IPS DF 6.9 (cell line): ENCODE measurements around the gene ANTXR1.

Experiments
- DNase-seq: peaks from one replicate; pipeline ENCODE4 v3.0.0-alpha.2; 2013; ENCODE audit warnings: low read depth, low spot score
- H3K27ac ChIP-seq: one replicate; pipeline ENCODE4 v1.5.1; 2013; ENCODE audit warnings: low read length, control low read depth
- H3K27me3 ChIP-seq: 2 replicates; pipeline ENCODE4 v1.6.1; 2013; ENCODE audit warnings: mild to moderate bottlenecking, low read length; ENCODE audit not compliant: control insufficient read depth, insufficient read depth
- H3K36me3 ChIP-seq: 2 replicates; pipeline ENCODE4 v1.6.1; 2013; ENCODE audit warnings: low read length; ENCODE audit not compliant: control insufficient read depth, insufficient read depth
- H3K4me1 ChIP-seq: 2 replicates; pipeline ENCODE4 v1.6.1; 2013; ENCODE audit warnings: low read length; ENCODE audit not compliant: control insufficient read depth, insufficient read depth
- H3K4me3 ChIP-seq: 2 replicates; pipeline ENCODE4 v1.5.1; 2013; ENCODE audit warnings: mild to moderate bottlenecking, low read length
- H3K9me3 ChIP-seq: 2 replicates; pipeline ENCODE4 v1.6.1; 2013; ENCODE audit warnings: low read length, inconsistent platforms; ENCODE audit not compliant: control insufficient read depth, insufficient read depth
- WGBS: extraction: QIAGEN DNeasy Blood & Tissue Kit; methylation state at CpG from one replicate; pipeline ENCODE4 v1.1.7; 2013; ENCODE audit warnings: mixed read lengths, missing lambda C conversion rate; ENCODE audit not compliant: insufficient read length, insufficient coverage; 5-methylcytosine and 5-hydroxymethylcytosine counted together

The ANTXR1 gene

DNA sequence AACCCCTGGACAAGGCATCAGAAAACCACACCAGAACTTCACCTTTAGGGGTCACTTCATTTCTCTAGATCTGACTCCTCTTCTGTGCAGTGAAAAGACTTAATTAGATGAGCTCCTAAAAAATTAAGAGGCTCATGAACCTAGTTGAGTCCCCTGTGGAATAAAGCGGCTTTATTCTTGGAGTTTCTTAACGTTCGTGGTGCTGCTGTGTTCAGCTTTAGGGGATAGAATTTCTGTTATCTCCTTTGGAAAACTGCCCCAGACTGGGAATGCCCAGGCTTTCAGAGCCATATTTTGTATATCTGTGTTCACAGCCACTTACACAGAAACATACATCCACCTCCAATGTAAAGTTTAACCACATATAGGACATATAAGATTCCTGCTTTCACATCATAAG, 165.8 kb downstream of the ANTXR1 start:
- H3K4me3 ChIP-seq = no peak overlapping the region
- DNase-seq = no peak
- no peaks in the 10 kb centered on the region for H3K27me3 ChIP-seq
- no CpG with 5 or more reads among the region's 3 CpGs for WGBS
- peaks cover 8% of the 10 kb centered on the region; the same call in 1 of the 2 replicates for H3K4me1 ChIP-seq
- no peak overlapping the region for H3K27ac ChIP-seq
- no peaks in the 10 kb centered on the region for H3K36me3 ChIP-seq
- H3K9me3 ChIP-seq = no peaks in the 10 kb centered on the region

DNA sequence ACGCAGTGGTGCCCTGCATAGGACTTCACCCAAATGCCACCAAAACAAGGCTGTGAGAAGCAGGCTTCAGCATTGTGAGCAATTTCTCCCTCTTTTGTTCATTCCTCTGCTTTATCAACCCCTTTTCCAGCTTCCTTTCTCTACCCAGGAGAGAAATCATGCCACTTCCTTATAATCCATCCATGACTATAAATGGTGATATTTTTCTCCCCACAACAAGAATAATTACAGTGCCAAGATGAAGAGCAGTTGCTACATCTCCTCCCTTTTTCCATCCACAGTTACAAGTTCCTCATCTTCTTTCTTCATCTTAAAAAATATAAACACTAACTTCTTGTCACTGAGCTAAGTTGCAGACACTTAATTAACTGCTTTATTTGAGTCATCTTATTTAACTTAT, 167.2 kb downstream of the ANTXR1 start:
- H3K27ac ChIP-seq = no peak overlapping the region
- no peak overlapping the region for H3K4me3 ChIP-seq
- DNase-seq = no peak
- peaks cover 8% of the 10 kb centered on the region; the same call in 1 of the 2 replicates for H3K4me1 ChIP-seq
- no peaks in the 10 kb centered on the region for H3K27me3 ChIP-seq
- H3K9me3 ChIP-seq = no peaks in the 10 kb centered on the region
- no CpG with 5 or more reads among the region's 1 CpG for WGBS
- H3K36me3 ChIP-seq = no peaks in the 10 kb centered on the region

DNA sequence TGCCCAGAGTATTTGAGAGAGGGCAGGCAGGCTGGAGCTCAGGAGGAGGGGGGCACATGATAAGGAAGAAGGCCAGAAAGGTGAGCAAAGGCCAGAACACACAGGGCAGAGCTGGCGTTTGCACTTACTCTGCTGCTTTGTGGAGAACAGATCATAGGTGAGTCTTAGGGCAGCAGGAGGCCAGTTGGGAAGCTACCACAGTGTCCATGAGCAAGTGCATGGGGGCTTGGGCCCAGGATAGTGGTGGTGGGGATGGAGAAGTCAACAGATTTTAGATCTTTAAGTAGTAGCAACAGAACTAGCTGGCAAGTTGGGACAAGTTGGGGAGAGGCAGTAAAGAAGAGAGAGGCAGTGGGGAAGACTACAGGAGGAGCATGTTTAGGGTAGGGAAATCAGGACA, 168.0 kb downstream of the ANTXR1 start:
- H3K36me3 ChIP-seq = no peaks in the 10 kb centered on the region
- no peak for DNase-seq
- no peak overlapping the region for H3K27ac ChIP-seq
- no peaks in the 10 kb centered on the region for H3K9me3 ChIP-seq
- WGBS = no CpG with 5 or more reads among the region's 1 CpG
- H3K4me1 ChIP-seq = peaks cover 8% of the 10 kb centered on the region; the same call in 1 of the 2 replicates
- H3K4me3 ChIP-seq = no peak overlapping the region
- H3K27me3 ChIP-seq = no peaks in the 10 kb centered on the region

DNA sequence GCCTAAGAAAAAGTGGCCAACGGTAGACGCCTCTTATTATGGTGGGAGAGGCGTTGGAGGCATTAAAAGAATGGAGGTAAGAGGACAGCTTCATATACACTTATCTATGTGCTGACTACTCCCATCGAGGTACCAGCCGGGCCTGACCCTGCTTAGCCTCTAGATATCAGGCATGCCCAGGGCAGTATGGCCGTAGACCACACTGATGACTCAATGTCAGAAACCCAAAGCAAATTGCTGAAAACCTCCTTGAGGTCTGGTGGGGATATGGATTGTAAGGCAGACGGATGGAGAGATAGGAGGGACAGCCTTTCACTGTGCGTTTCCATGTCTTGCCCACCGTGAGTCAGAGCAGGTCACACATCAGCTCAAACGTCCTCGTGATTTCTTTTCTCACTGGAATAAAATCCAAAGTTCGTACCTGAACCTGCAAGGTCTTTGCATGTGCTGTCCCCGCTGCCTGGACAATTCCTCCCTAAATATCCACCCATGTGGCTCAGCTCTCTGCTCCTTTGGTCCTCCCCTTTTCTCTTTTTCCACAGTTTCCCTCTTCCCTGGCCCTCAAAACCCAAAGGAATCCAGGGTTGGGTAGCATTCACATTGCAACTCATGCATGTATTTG, 168.9 kb downstream of the ANTXR1 start:
- Histone ChIP-seq H3K36me3 (no peaks in the 10 kb centered on the region), H3K27me3 (no peaks in the 10 kb centered on the region), H3K4me1 (peaks cover 7% of the 10 kb centered on the region; the same call in 1 of the 2 replicates), H3K9me3 (no peaks in the 10 kb centered on the region), H3K4me3 (no peak overlapping the region), H3K27ac (no peak overlapping the region)
- no CpG with 5 or more reads among the region's 13 CpGs for WGBS
- DNase-seq = no peak

DNA sequence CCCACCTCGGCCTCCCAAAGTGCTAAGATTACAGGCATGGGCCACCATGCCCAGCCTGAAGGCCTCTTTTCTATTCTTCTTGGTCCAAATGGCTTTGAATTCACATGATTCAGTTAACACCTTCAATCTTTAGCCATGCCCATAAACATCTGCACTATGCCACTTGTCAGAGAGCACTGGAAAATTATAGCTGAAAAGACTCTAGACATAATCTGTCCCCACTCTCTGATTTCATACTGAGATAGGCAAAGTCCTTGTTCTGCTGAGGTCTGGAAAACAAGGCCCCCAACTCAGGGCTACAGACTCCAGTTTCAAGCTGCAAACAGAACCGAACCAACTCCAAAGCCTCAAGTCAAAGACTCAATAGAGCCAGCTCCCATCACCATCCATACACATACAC, 170.7 kb downstream of the ANTXR1 start:
- Histone ChIP-seq H3K4me3 (no peak overlapping the region), H3K27ac (no peak overlapping the region), H3K36me3 (no peaks in the 10 kb centered on the region), H3K4me1 (0 out of 2 replicates have a peak, but pooled peaks cover 1% of the 10 kb centered on the region), H3K9me3 (no peaks in the 10 kb centered on the region), H3K27me3 (no peaks in the 10 kb centered on the region)
- no CpG with 5 or more reads among the region's 2 CpGs for WGBS
- DNase-seq = no peak

DNA sequence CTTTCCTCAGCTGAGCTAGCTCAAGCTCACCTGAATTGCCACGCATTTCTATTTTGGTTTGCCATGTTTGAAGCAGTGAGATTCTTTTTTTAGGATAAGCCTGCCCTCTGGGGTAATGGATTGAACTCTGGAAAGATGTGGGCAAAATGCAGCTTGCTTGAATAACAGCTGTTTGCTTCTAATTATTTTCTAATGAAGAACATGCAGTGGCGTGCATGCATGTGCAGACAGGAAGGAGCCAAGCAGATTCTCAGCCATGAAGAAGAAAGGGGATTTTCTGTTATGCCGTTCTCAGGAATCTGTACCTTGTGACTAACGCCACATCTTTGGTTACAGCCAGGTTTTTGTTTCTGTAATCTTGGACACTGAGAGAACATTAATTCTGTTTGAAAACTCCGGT, 171.2 kb downstream of the ANTXR1 start:
- no CpG with 5 or more reads among the region's 5 CpGs for WGBS
- Histone ChIP-seq H3K27ac (no peak overlapping the region), H3K4me3 (no peak overlapping the region), H3K27me3 (no peaks in the 10 kb centered on the region), H3K9me3 (no peaks in the 10 kb centered on the region), H3K4me1 (0 out of 2 replicates have a peak, but pooled peaks cover 1% of the 10 kb centered on the region), H3K36me3 (no peaks in the 10 kb centered on the region)
- DNase-seq = no peak

DNA sequence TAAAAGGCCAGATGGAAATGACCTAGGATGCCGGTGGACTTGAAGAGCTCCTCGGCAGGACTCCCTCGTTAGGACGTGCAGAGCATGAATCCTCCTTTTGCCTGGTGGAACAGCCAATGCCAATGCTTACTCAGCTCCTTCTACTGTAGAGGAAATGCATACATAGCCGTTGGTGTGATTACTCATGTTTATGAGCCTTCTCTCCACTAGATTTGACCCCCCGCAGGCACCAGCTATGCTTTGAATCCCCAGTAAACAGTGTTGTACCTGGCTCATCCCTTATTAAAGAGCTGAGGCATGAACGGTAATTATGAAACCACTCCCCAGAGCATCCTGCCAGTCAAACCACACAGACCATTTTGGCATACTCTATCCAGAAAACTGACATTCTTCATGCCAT, 172.8 kb downstream of the ANTXR1 start:
- Histone ChIP-seq H3K4me3 (no peak overlapping the region), H3K4me1 (0 out of 2 replicates have a peak, but pooled peaks cover 1% of the 10 kb centered on the region), H3K9me3 (no peaks in the 10 kb centered on the region), H3K36me3 (no peaks in the 10 kb centered on the region), H3K27me3 (no peaks in the 10 kb centered on the region), H3K27ac (no peak overlapping the region)
- no CpG with 5 or more reads among the region's 7 CpGs for WGBS
- DNase-seq = no peak

DNA sequence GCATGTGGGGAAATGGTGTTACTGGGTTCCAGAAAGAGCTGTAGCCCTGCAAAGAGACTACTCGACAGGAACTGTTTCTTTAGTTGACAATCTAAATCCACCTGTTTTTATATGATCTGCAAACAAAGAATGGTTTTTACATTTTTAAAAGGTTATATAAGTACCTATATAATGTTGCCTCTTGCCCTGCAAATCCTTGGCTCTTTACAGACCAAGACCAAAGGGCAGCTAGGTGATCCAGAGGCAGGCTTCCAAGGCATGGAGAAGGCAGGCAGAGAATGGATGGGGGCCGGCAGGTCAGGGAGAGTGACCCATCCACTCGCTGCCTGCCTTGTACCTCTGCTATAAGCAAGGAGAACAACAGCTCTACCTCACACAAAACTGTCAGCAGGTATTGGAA, 173.6 kb downstream of the ANTXR1 start:
- H3K36me3 ChIP-seq = no peaks in the 10 kb centered on the region
- WGBS = no CpG with 5 or more reads among the region's 3 CpGs
- H3K4me1 ChIP-seq = 0 out of 2 replicates have a peak, but pooled peaks cover 1% of the 10 kb centered on the region
- no peak for DNase-seq
- H3K9me3 ChIP-seq = no peaks in the 10 kb centered on the region
- H3K27me3 ChIP-seq = no peaks in the 10 kb centered on the region
- no peak overlapping the region for H3K4me3 ChIP-seq
- H3K27ac ChIP-seq = no peak overlapping the region

DNA sequence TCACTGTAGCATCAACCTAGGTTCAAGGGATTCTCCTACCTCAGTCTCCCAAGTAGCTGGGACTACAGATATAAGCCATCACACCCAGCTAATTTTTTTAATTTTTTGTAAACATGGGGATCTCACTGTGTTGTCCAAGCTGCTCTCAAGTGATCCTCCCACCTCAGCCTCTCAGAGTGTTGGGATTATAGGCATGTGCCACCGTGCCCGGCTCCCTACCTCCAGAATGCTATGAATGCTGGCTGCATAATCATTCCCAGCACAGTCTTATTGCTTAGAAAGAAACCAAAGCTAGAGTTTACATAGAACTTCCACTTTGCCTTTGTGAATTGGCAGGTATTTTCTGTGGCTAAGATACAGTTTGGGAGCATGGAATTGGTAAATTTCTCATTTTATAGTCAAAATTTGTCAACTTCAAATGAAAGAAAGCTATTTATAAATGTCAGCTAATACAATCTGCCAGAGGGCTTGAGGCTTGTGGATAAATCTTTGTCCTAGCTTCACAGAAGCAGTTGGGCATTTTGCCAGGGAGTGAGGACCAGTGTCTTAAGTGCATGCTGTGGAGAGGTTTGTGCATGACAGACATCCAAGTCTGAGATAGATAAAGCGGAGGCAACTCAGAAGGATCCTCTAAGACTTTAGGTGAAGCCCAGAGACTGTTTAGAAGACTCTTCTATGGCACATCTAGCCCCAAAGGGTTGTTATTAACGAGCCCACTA, 175.4 kb downstream of the ANTXR1 start:
- Histone ChIP-seq H3K27ac (no peak overlapping the region), H3K9me3 (no peaks in the 10 kb centered on the region), H3K4me3 (no peak overlapping the region), H3K27me3 (no peaks in the 10 kb centered on the region), H3K36me3 (no peaks in the 10 kb centered on the region), H3K4me1 (0 out of 2 replicates have a peak, but pooled peaks cover 1% of the 10 kb centered on the region)
- WGBS = no CpG with 5 or more reads among the region's 4 CpGs
- DNase-seq = no peak

DNA sequence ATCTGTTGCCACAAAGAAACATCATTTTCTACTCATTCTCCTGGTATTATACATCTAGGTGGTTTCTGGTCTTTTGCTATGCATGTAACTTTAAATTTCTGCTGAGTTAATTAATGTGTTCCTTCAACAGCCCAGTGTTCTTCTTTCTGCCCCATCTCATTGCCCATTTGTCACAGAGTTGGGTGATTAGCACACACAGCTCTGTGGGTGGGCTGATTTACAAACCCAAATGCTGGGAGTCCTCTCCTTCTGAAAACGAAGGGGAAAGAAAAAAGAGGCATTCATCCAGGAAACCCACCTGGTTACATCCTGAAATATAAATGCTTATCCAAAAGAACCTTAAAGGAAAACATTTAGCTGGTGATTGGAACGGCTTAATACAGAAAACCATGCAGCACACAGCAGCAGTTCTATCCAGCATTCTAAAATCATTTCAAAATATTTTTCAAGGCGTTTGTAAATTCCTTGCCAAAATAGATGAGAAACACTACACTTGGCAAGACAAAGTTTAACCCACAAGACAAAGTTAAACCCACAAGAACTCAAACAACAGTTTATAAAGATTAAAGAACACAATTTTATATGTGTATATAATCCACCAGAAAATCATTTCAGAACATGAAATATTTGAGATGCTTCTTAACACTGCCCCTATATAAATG, 177.9 kb downstream of the ANTXR1 start:
- WGBS = no CpG with 5 or more reads among the region's 3 CpGs
- Histone ChIP-seq H3K9me3 (no peaks in the 10 kb centered on the region), H3K4me1 (0 out of 2 replicates have a peak, but pooled peaks cover 1% of the 10 kb centered on the region), H3K36me3 (no peaks in the 10 kb centered on the region; the same call in 1 of the 2 replicates), H3K27me3 (no peaks in the 10 kb centered on the region), H3K27ac (no peak overlapping the region), H3K4me3 (no peak overlapping the region)
- DNase-seq = no peak
